ENCODE measurements around the gene QRFP.

Gene QRFP

GRCh38 chr9:130843049-130843908, 53.3 kb downstream of the QRFP start:
- Histone ChIP-seq H3K4me1 (ENCODE audit: low read length) (no peaks in the 10 kb centered on the region), H3K4me2 (ENCODE audit: low read depth, low read length) (no peak overlapping the region), H3K9ac (ENCODE audit: low read length) (no peak overlapping the region), H3F3A (ENCODE audit: insufficient read depth, low read length) (no peaks in the 10 kb centered on the region), H3K9me3 (replicated peaks; ENCODE audit: insufficient read depth, low read length) (no peaks in the 10 kb centered on the region), H3K27ac (ENCODE audit: low read length) (no peak overlapping the region), H3K9me2 (replicated peaks; ENCODE audit: insufficient read depth, low read length) (no peaks in the 10 kb centered on the region), H3K4me3 (ENCODE audit: low read length) (no peak overlapping the region), H3K27me3 (replicated peaks; ENCODE audit: insufficient read depth, low read length) (no peaks in the 10 kb centered on the region), H2AFZ (ENCODE audit: low read length) (no peak overlapping the region), H3K79me2 (ENCODE audit: low read length) (no peaks in the 10 kb centered on the region), H4K20me1 (ENCODE audit: insufficient read depth, low read length) (no peaks in the 10 kb centered on the region), H3K36me3 (replicated peaks; ENCODE audit: insufficient read depth, low read length) (no peaks in the 10 kb centered on the region)
- no peak for TF ChIP-seq EZH2 (optimal IDR thresholded peaks at IDR 0.05; ENCODE audit: low read depth, low read length)
- no peak for DNase-seq
